Stimulated activated naive CD8-positive, alpha-beta T cell treated with anti-CD3 and anti-CD28 coated beads, Interleukin-15, Interleukin-2, amounts not matched to agents 100 ng/mL and 50 ng/mL, for 24 hours (primary cell): ENCODE results near the gene LAMTOR4.
"Not testable (repeated sequence)": the region's sequence is repeated elsewhere in the genome, so short reads cannot be mapped to it uniquely, and the experiment has no call there.

ENCODE experiments used
- H3K27ac Mint-ChIP-seq: one replicate; pipeline ENCODE4 v1.8.0; 2021; ENCODE audit warnings: mild to moderate bottlenecking, mixed read lengths
- H3K27me3 Mint-ChIP-seq: one replicate; pipeline ENCODE4 v1.8.0; 2021; ENCODE audit warnings: mixed read lengths
- H3K36me3 Mint-ChIP-seq: one replicate; pipeline ENCODE4 v1.8.0; 2021; ENCODE audit warnings: low read depth, mixed read lengths
- H3K4me1 Mint-ChIP-seq: one replicate; pipeline ENCODE4 v1.8.0; 2021; ENCODE audit warnings: low read depth, mixed read lengths
- H3K4me3 Mint-ChIP-seq: one replicate; pipeline ENCODE4 v1.8.0; 2021; ENCODE audit warnings: mild to moderate bottlenecking, mixed read lengths
- H3K9me3 Mint-ChIP-seq: one replicate; pipeline ENCODE4 v1.8.0; 2021; ENCODE audit warnings: mixed read lengths

The LAMTOR4 gene

DNA sequence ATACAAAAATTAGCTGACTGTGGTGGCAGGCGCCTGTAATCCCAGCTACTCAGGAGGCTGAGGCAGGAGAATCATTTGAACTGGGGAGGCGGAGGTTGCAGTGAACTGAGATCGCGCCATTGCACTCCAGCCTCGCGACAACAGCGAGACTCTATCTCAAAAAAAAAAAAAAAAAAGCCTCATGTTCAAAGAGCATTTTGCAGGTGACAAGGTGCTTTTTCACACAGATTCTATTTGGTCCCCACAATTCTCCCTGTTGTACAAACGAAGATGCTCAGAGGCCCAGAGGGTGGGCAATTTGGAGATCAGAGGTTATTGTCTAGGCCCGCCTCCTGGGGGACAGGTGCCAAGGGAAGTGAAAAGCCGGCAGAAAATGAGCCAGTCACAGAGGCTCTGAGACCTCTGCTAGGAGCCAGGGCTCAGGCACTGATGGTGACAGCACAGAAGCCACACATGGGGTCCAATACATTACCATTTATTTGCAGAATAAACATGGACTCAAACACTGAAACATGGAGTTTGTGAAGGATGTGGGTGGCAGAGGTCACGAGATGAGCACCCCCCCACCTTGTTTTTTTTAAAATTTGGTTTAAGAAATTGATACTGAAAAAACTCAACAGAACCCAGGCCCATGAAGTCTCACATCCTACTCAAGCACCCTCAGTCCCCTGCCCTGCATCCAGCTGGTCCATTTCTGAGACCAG lies 20.6 kb downstream of the LAMTOR4 start:
- H3K4me3 Mint-ChIP-seq: peak overlapping the region; percentile 74
- peaks cover 21% of the 10 kb centered on the region for H3K27me3 Mint-ChIP-seq
- H3K27ac Mint-ChIP-seq: no peak overlapping the region
- H3K9me3 Mint-ChIP-seq: no peaks in the 10 kb centered on the region
- H3K36me3 Mint-ChIP-seq: no peaks in the 10 kb centered on the region
- peaks cover 56% of the 10 kb centered on the region for H3K4me1 Mint-ChIP-seq

DNA sequence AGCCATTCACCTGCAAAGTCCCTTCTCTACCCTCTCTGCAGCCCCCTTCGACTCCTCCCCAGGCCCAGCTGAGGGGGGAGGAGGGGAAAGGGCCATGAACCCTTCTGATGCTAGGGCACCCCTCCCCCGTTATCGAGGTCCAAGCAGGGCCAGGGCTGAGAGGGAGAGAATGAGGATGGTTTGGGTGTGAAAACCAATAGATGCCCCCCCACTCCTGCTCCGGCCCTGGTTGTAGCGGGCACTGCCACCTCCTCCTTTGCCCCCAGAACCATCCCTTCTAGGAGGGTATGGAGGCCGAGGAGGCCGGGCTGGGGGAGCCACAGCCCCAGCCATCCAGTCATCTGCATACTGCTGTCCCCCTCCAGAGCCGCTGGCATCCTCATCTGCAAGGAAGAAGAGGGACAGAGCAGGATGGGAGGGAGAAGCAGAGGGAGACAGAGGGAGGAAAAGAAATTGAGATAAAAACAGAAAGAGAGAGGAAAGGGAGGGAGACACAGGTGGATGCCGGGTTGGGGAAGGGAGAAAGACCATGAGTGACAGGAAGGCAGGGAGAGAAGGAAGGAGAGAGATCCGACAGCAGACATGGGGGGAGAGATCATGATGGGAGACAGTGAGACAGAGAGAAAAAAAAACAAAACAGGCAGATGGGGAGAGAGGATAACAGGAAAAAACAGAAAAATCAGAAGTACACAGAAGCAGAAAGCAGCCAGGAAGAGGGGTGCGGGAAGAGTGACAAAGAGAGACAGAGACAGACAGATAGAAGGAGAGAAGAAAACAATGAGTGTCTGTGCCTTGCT lies 21.6 kb downstream of the LAMTOR4 start:
- Mint-ChIP-seq H3K27me3 (peaks cover 21% of the 10 kb centered on the region), H3K4me1 (peaks cover 56% of the 10 kb centered on the region), H3K9me3 (no peaks in the 10 kb centered on the region), H3K36me3 (no peaks in the 10 kb centered on the region), H3K4me3 (peak overlapping the region; percentile 71), H3K27ac (peak overlapping the region; percentile 63)

DNA sequence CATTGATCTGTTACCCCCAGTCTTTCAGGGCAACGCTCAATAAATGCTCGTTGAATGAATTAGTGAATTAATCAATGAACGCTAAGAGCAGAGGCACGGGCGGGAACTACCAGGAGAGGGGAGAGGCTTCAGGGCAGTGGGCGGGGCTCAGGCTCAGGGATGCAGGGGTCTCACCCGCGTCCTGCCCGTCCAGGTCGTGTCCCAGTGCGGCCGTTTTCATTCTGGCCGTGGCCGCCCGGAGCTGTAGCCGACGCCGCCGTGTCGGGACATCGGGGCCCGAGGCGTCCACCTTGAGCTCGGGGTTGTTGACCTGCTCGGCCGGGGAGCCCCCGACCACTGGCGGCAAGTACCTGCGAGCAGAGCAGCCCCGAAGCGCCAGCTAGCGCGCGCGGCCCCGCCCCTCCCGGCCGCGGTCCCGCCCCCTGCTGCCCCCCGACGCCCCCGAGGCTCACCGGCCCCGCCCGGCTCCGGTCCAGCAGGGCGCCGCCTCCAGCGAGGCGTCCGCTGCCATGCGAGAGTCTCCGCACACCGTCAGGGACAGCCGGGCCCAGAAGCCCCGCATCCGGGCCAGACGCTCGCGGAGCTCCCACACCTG lies 22.5 kb downstream of the LAMTOR4 start:
- H3K36me3 Mint-ChIP-seq: no peaks in the 10 kb centered on the region
- no peaks in the 10 kb centered on the region for H3K9me3 Mint-ChIP-seq
- H3K27me3 Mint-ChIP-seq: peaks cover 21% of the 10 kb centered on the region
- H3K27ac Mint-ChIP-seq: no peak overlapping the region
- H3K4me1 Mint-ChIP-seq: peaks cover 52% of the 10 kb centered on the region
- peak overlapping the region; percentile 71 for H3K4me3 Mint-ChIP-seq

DNA sequence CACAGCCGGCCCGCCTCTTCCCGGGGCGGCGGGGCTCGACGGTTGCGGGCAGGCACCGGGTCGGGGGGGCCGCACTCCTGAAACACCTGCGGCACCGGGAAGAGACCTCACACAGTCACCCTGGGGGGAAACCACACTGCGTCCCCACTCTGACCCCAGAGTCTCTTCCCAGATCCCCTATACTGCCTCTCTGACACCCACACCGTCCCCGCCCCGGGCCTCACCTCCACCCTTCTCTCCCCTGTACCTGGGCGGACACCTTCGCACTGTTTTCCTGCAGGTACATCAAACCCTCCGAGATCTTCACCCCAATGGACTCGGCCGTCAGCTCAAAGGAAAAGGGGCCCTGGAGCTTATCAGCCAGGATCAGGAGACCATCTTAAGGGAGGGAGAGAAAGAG lies 23.1 kb downstream of the LAMTOR4 start:
- Mint-ChIP-seq H3K4me1 (peaks cover 52% of the 10 kb centered on the region), H3K27ac (no peak overlapping the region), H3K4me3 (peak overlapping the region; percentile 30), H3K9me3 (no peaks in the 10 kb centered on the region), H3K36me3 (no peaks in the 10 kb centered on the region), H3K27me3 (peaks cover 21% of the 10 kb centered on the region)

DNA sequence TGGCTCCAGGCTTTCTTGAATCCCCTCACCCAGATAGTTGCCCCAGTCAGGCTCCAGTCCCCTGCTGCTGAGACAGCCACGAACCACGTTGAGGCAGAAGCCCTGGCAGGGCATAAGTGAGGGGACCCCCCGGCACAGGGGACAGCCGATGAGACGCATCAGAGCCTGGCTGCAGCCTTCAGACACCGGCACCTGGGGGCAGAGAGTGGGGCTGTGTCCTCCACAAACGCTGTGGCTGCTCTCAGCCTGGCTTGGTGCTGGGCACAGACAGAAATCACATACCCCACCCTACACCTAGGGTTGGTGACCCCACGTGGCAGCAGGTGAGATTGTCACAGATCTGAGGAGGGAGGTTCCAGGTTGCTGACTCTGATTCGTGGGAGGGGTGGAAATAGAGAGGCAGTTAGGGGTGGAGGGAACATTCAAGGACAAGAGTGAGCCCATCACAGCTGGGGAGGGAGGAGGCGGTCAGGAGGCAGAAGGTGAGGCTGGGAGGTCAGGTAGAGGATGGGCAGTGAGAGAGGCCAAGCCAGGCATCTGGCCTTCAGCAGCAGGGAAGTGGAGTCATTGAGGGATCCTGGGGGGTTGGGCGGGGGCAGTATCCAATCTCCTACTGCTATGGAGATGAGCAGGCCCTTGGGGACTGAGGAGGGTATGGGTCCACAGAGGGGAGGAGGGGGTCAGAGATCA lies 25.2 kb downstream of the LAMTOR4 start:
- no peaks in the 10 kb centered on the region for H3K36me3 Mint-ChIP-seq
- H3K4me3 Mint-ChIP-seq: no peak overlapping the region
- no peaks in the 10 kb centered on the region for H3K9me3 Mint-ChIP-seq
- no peak overlapping the region for H3K27ac Mint-ChIP-seq
- peaks cover 8% of the 10 kb centered on the region for H3K27me3 Mint-ChIP-seq
- peaks cover 40% of the 10 kb centered on the region for H3K4me1 Mint-ChIP-seq

DNA sequence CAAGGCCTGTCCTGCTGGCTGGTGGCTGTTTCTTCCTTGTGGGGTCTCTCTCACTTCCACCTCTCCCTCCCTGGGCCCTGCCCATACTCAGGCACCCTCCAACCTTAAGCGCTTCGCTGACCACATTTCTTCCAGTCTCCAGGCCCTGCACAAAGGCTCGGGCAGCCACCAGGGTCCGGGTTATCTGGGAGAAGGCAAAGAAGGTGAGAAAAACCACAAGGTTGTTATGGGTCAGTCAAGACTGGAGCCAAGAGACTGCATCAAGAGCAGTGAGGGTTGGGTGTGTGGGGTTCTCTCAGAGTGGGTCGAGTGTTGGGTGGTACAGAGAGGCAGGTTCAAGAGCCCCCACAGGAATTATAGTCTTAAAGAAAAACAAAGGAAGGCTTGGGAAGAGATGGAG lies 25.9 kb downstream of the LAMTOR4 start:
- H3K9me3 Mint-ChIP-seq: no peaks in the 10 kb centered on the region
- H3K27me3 Mint-ChIP-seq: peaks cover 8% of the 10 kb centered on the region
- peaks cover 37% of the 10 kb centered on the region for H3K4me1 Mint-ChIP-seq
- H3K4me3 Mint-ChIP-seq: no peak overlapping the region
- no peak overlapping the region for H3K27ac Mint-ChIP-seq
- no peaks in the 10 kb centered on the region for H3K36me3 Mint-ChIP-seq

DNA sequence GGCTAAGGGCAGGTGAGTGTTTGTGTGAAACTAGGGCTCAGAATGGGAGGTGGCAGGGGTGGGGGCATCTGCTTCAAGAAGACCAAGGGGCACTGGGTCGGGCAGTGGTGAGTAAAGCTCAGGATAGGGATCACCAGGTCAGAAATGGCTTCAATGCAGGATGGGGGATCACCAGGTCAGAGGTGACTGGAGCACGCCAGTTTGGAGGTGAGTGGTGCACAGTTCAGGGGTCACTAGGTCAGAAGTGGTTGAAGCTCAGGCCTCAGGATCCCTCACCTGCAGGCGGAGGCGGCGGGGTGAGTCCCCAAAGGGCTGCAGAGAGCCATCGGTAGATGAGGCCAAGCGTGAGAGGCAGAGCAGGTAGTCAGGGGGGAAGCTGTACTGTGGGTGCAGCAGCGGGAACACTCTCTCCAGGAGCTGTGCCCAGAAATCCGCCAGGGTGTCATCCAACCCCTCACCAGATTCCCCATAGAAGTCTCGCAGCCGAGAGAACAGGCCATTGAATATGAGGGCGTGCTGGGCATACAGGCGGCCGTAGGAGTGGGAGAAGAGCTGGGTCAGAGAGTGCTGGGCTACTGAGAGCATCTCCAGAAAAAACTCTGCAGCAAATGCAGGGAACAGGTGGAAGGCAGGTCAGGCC lies 26.7 kb downstream of the LAMTOR4 start:
- no peaks in the 10 kb centered on the region for H3K36me3 Mint-ChIP-seq
- H3K4me3 Mint-ChIP-seq: peak overlapping the region; percentile 6
- peaks cover 5% of the 10 kb centered on the region for H3K27me3 Mint-ChIP-seq
- no peaks in the 10 kb centered on the region for H3K9me3 Mint-ChIP-seq
- peaks cover 35% of the 10 kb centered on the region for H3K4me1 Mint-ChIP-seq
- H3K27ac Mint-ChIP-seq: no peak overlapping the region

DNA sequence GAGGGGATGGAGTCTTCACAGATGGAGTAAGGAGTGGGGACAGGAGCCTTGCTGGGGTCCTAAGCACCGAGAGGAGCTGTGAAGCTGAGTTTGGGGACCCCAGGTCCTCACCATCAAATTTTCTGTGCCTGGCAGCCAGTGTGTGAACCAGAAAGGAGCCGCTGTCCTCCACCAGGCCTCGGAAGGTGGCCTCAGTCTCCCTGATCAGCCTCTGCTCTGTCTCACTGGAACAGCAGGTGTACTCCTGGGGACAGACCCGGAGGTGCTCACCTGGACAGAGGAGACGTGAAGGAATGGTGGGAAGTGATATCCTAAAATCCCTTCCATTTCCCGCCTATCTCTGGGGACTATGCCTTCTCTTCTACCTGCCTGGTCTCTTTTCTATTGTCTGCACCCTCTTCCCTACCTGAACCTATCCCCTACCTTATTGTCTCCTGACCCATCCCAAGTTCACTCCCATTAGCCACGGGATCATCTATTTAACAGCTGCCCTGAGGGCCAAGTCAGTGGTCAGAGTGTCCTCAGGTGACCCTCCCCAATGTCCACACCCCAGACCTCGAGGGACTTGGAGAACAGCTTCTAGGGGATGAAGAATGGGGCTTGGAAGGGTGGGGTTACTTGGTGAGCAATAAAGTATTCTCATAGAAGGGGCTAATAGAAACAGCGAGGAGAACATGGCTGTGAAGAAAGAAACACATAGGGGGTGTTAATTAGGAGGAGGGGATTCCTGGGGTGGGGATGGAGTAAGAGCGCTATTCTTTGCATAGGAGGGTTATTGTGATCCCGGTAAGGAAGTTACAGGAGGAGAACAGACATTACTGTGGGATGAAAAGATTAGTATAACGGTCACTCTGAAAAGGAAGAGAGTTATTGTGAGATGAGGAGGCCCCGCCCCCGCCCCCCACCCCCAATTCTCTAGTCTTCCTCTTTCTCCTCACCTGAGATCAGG lies 27.7 kb downstream of the LAMTOR4 start:
- H3K27me3 Mint-ChIP-seq: no peaks in the 10 kb centered on the region
- no peaks in the 10 kb centered on the region for H3K9me3 Mint-ChIP-seq
- peaks cover 38% of the 10 kb centered on the region for H3K4me1 Mint-ChIP-seq
- H3K27ac Mint-ChIP-seq: no peak overlapping the region
- H3K36me3 Mint-ChIP-seq: no peaks in the 10 kb centered on the region
- H3K4me3 Mint-ChIP-seq: peak overlapping the region; percentile 73

DNA sequence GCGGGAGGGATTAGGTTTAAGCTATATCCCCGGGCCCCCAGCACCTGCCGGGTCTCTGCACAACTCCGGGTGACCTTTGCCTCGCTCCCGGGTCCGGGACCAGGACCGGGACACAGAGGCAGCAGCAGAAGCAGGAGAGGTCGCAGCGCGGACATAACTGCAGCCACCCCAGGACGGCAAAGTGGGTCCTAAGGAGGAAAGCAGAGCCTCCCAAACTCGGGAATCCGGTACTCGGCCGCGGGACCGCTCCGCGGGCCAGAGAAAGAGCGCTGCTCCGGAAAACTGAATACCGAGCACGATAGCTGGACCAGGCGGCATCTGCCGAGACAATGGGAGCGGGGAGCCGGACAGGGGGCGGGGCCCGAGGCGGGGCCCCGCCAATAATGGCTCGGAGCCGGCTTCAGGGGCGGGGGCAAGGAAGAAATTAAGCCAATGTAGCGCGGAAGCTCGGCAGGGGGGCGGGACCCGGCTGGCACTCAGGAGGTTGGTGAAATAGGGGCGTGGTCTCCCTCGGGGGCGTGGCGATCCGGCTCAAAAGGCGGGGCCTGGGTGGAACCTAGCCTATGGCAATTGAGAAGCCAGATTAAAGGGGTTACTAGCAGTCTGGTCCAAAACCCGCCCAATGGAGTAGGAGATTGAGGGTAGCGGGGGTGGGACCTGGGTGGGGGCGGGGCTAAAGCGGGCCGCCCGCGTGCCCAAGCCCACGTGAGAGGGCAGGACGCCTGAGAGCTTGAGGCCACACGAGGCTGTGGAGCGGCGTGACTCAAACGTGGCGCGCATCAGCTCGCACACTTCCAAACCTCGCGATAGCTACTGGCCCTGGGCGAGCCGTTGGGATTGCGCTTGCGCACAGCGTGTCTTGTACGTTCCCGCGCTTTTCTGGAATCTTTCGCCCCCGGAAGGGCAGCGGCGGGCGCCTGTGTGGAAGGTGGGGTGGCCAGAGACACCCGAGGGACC lies 28.6 kb downstream of the LAMTOR4 start, which contains the start of the genes GPC2 and STAG3:
Gene GPC2, minus strand, starts transcription at position 337 of the 957 bp plus-strand sequence. Its CDS starts 182 bp downstream, at position 155.
Gene STAG3, plus strand, starts transcription at position 874 of the 957 bp plus-strand sequence. CDS start 2,639 bp downstream, outside the sequence.
- H3K4me3 Mint-ChIP-seq: peak within 1 kb of the TSS; percentile 73
- H3K36me3 Mint-ChIP-seq: no peaks in the 10 kb centered on the region
- no peaks in the 10 kb centered on the region for H3K9me3 Mint-ChIP-seq
- H3K27me3 Mint-ChIP-seq: no peaks in the 10 kb centered on the region
- H3K4me1 Mint-ChIP-seq: peaks cover 43% of the 10 kb centered on the region
- H3K27ac Mint-ChIP-seq: peak within 1 kb of the TSS; percentile 49

DNA sequence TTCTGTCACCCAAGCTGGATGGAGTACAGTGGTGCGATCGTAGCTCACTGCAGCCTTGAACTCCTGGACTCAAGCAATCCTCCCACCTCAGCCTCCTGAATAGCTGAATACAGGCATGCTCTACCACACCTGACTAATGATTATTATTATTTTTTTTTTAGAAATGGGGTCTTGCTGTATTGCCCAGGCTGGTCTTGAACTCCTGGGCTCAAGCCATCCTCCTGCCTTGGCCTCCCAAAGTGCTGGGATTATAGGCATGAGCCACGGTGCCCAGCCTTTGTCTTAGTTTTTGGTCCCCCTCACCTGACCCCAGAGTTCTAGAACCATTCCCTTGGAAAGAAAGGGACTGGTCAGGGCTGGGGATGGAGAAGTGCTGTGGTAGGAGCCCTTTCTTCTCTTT lies 31.4 kb downstream of the LAMTOR4 start:
- peaks cover 57% of the 10 kb centered on the region for H3K4me1 Mint-ChIP-seq
- H3K27me3 Mint-ChIP-seq, H3K9me3 Mint-ChIP-seq, H3K36me3 Mint-ChIP-seq: not testable (repeated sequence)
- H3K4me3 Mint-ChIP-seq: peak overlapping the region; percentile 58
- peak overlapping the region; percentile 85 for H3K27ac Mint-ChIP-seq

DNA sequence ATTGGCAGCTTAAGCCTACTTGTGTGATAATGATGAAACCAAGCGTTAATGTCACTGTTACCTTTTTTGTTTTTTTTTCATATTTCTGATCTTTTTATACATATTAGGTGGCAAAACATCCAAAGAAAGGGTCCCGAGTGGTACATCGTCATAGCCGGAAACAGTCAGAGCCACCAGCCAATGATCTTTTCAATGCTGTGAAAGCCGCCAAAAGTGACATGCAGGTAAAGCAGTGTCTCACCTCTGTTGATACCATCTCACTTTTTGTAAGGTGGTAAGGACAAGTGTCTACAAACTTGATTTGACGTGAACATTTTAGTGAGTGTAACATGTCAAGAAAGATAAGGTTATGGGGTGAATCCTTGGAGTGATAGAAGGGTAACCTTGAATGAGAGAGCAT lies 33.9 kb downstream of the LAMTOR4 start:
- H3K9me3 Mint-ChIP-seq, H3K27me3 Mint-ChIP-seq, H3K36me3 Mint-ChIP-seq, H3K27ac Mint-ChIP-seq, H3K4me3 Mint-ChIP-seq: not testable (repeated sequence)
- H3K4me1 Mint-ChIP-seq: peaks cover 45% of the 10 kb centered on the region

DNA sequence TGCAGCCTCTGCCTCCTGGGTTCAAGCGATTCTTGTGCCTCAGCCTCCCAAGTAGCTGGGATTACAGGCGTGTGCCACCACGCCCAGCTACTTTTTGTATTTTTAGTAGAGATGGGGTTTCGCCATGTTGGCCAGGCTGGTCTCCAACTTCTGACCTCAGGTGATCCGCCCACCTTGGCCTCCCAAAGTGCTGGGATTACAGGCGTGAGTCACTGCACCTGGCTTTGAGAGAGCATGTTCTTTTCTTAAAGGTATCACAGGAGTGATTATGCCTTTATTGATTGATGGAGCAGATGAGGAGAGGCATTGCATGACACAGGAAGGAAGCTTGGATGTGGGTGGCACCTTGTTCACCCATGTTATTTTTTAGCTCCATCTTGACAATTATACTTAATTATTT lies 34.4 kb downstream of the LAMTOR4 start:
- not testable (repeated sequence) for H3K27ac Mint-ChIP-seq

DNA sequence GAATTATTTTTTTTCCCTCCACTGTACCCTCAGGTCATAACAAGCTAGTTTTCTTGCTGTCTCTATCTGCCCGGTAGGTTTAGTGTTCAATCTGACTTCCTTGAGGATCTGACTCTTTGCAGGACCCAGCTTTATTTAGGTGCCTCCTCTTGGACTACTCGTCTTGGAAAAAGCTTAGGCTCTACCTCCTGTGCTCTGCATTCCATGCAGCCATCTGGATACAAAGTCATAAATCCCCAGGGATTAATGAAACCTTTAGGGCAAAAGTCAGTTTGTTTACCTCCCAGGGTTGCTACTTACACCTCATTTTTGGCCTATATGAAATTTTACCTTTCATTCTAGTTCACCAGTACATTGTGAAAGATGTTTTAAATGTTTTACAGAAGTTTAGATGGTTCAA lies 37.0 kb downstream of the LAMTOR4 start:
- Mint-ChIP-seq H3K4me1 (peaks cover 42% of the 10 kb centered on the region), H3K27ac (no peak overlapping the region), H3K36me3 (no peaks in the 10 kb centered on the region), H3K27me3 (no peaks in the 10 kb centered on the region), H3K4me3 (no peak overlapping the region), H3K9me3 (no peaks in the 10 kb centered on the region)

More for the DNA sequence above, 34.4 kb downstream of the LAMTOR4 start:
- H3K9me3 Mint-ChIP-seq, H3K36me3 Mint-ChIP-seq, H3K4me3 Mint-ChIP-seq, H3K27me3 Mint-ChIP-seq: not testable (repeated sequence)
- peaks cover 41% of the 10 kb centered on the region for H3K4me1 Mint-ChIP-seq
